Measurements from ENCODE around the gene NPNT. TPM values are rescaled to one million over a fixed set of nuclear protein-coding genes. Genes with fewer than 3 reads are reported as not detected.

Gene NPNT
- total RNA-seq, 2 experiments from 2014 or later: not detected

DNA sequence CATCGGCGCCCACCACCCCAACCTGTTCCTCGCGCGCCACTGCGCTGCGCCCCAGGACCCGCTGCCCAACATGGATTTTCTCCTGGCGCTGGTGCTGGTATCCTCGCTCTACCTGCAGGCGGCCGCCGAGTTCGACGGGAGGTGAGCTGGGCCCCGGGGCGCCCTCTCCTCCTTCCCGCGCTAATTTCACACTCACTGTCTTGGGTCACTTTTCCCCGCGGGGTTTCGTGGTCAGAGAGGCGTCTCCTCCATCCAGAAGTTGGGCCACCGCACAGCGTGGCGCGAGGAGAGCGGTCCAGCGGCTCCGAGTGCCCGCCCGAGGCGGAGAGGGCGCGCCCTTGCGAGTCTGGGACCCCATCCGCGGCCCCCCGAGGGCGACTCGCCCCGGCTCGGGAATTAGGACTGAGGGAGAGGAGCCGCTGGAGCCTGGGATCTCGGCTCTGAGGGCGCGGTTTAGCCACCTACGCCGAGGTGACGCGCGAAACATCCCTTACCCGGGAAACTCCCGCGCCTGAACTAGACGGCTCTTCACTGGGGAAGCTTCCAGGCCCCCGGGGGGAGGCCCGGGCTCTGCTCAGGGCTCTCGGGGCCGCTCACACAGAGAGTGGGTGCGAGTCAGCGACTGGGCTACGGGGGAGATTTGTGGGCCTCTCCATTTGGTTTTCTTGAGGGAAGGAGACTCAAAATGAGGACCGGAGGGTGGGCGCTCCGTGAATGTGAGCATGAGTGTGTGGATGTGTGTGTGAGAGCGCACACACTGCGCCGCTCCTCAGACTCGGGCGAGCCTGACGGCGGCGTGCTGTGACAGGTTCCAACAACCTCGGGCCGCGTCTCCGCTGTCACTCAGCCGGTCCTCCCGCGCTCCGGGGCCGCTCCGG lies 551 bp downstream of the NPNT start:
- ChIA-PET CTCF (no interaction called here), POLR2A (no interaction called here)
- Mint-ChIP-seq H3K27me3 (peaks cover 59% of the 10 kb centered on the region), H3K4me3 (peak overlapping the region; percentile 46), H3K36me3 (no peaks in the 10 kb centered on the region), H3K4me1 (ENCODE audit: low read depth) (peaks cover 4% of the 10 kb centered on the region), H3K9me3 (no peaks in the 10 kb centered on the region), H3K27ac (no peak overlapping the region)
- DNase-seq: peak; percentile 20
- intact Hi-C loops (cut with micrococcal nuclease): no loop called here

DNA sequence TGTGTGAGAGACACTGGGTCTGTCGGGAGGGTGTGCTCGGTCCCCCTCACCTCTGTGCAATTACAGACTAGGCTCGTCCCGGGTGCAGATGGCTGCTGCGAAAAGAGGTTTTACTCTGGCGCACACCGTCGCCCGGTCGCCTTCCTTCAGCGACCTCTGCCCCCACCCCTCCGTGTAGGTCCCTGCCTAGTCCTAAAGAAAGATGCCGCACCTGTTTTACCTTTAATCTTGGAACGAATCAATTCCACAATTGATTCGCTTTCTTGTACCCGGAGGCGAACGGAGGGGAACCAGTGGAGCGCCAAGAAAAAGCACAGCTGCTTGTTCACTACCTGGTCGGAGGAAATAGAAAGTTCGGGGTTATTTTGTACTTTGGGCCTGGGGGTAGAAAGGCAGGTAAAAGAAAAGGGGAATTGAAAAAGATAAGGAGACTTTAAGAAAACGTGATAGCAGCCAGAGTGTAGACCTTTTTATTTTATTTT lies 1.2 kb downstream of the NPNT start:
- peaks cover 4% of the 10 kb centered on the region for H3K4me1 Mint-ChIP-seq (ENCODE audit: low read depth)
- H3K4me3 Mint-ChIP-seq: peak overlapping the region; percentile 46
- intact Hi-C loops (cut with micrococcal nuclease): no loop called here
- no peak for DNase-seq
- CTCF ChIA-PET: no interaction called here
- POLR2A ChIA-PET: no interaction called here
- no peak overlapping the region for H3K27ac Mint-ChIP-seq
- H3K9me3 Mint-ChIP-seq: no peaks in the 10 kb centered on the region
- H3K27me3 Mint-ChIP-seq: peaks cover 58% of the 10 kb centered on the region
- no peaks in the 10 kb centered on the region for H3K36me3 Mint-ChIP-seq

DNA sequence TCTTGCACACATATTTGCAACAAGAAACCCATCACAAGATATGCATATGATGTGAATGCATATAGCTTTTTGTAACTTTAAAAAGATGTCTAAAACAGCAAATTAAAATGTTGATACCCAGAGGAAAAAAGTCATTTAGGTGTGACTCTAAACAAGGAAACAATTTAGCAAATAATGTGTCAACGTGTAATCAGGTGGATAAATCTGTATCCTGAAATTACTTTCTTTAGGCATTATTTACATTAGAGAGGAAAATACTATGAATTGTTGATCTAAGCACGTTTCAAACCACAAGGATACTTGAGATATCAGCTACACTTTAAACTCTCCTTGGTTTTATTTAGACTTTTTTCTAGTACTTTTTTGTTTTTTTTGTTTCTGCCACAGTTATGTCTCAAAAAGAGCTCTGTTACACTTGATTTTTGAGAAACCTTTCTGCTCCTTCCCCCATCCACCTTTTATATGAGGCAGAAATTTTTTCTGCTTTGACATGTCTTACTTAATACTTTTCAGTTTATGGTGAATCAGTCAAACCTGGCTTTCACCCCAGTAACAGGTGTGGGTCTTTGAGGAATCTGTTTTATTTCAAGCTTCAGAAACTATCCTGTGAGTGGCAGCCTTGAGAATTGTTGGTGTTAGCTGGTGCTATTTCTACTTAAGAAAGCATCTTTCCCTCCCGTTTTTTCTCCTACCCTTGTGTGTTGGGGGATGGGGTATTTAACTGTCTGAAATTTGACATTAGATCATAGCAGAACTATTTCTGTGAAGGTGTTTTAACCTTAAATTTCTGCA lies 1.9 kb downstream of the NPNT start:
- Mint-ChIP-seq H3K27ac (no peak overlapping the region), H3K9me3 (no peaks in the 10 kb centered on the region), H3K27me3 (peaks cover 59% of the 10 kb centered on the region), H3K4me3 (no peak overlapping the region), H3K4me1 (ENCODE audit: low read depth) (peaks cover 4% of the 10 kb centered on the region), H3K36me3 (no peaks in the 10 kb centered on the region)
- no peak for DNase-seq
- intact Hi-C loops (cut with micrococcal nuclease): no loop called here
- ChIA-PET POLR2A (no interaction called here), CTCF (no interaction called here)

DNA sequence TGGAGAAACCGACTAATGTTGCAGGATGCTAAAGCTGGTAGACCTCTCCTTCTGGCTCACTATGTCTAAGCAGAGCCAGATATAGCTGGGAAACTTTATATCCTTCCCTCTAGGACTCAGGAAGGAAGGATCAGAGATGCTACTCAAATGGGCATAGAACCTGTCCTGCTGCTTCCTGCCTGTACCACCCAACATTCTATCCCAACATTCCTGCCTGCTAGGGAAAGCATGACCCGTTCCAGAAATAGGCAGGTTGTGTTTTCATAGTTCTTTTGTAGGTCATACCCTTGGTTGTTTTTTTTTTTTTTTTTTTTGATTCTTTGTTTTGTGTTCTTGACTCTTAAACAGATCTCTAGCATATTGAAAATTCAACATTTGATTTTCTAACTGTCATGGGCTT lies 5.3 kb downstream of the NPNT start:
- no peaks in the 10 kb centered on the region for H3K36me3 Mint-ChIP-seq
- H3K27ac Mint-ChIP-seq: no peak overlapping the region
- peaks cover 35% of the 10 kb centered on the region for H3K27me3 Mint-ChIP-seq

DNA sequence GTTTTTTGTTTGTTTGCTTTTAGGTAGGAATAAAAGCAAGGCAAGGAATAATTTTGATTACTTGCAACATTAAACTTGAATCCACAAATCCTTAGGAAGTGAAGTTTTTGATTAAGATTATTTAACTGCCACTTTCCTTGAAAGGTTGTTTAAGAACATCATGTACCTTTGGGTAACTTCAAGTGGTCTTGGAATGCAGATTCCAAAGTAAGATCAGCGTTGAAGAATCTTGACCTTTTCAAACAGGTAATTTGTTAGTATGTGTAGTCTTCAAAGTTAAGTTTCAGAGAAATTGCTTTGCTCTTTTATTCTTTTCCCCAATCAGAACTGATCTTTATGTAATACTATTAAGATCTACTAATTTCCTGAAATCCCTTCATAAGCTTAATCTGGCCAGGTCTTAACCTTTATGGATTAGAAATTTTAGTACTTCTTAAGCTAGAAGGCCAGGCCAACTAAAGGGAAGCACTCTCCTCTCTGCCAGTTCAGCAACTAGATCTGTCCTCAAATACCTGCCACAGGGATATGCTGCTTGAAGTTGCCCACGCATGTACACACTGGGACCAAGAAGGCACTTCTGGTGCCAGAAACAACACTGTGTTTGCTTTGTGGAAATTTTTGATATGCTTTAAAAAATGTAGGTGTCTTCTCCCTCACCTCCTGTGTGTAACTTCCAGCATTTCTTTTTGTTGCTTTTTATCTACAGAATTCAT lies 7.4 kb downstream of the NPNT start:
- Mint-ChIP-seq H3K9me3 (no peaks in the 10 kb centered on the region), H3K27ac (no peak overlapping the region), H3K36me3 (no peaks in the 10 kb centered on the region), H3K4me3 (no peak overlapping the region), H3K4me1 (ENCODE audit: low read depth) (no peaks in the 10 kb centered on the region), H3K27me3 (peaks cover 19% of the 10 kb centered on the region)
- ChIA-PET POLR2A (no interaction called here), CTCF (no interaction called here)
- no peak for DNase-seq
- intact Hi-C loops (cut with micrococcal nuclease): no loop called here

More for the DNA sequence above, 5.3 kb downstream of the NPNT start:
- no peak overlapping the region for H3K4me3 Mint-ChIP-seq
- no peak for DNase-seq
- ChIA-PET CTCF (no interaction called here), POLR2A (no interaction called here)
- H3K9me3 Mint-ChIP-seq: no peaks in the 10 kb centered on the region
- H3K4me1 Mint-ChIP-seq (ENCODE audit: low read depth): peaks cover 4% of the 10 kb centered on the region
- intact Hi-C loops (cut with micrococcal nuclease): no loop called here

DNA sequence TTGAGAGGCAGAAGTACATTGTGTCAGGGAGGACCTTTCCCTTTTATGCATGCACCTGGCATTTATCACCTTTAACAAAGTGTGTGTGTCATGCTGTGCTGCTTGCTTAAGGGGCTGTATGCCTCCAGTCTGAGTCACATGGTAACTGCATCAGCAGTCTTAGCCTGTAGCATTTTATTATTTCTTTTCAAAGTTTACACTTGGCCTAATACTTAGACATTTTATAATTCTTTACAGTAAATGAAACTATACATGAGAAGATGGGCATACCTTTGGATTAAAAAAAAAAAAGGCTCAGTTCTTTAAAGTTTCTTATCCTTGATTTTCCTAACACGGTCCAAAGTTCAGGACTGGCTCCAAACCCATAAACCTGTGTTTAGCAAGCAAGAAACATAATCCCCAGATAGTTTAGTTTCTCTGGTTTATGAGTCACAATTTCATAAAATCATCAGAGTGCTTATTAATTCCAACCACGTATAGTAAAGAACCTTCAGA lies 14.6 kb downstream of the NPNT start:
- CTCF ChIA-PET: no interaction called here
- H3K4me3 Mint-ChIP-seq: no peak overlapping the region

DNA sequence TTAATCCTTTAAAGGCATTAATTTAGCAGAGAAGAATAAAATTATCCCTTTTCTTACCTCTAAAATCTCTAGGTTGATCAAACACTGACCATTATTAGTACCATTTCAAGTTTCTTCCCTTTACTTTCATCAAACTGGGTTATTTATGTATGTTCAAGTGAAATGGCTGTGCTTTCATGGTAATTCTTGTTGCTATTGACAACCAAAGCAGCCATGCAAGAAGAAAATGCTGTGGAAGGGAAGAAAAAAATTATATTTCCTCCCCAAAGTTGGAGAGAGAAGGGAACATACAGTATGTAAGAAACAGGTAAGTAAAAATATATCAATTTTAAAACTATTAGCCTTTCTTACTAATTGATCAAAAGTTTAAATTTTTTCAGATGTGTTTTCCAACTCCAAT lies 16.2 kb downstream of the NPNT start:
- Mint-ChIP-seq H3K4me1 (ENCODE audit: low read depth) (no peaks in the 10 kb centered on the region), H3K27me3 (no peaks in the 10 kb centered on the region), H3K4me3 (no peak overlapping the region), H3K27ac (no peak overlapping the region), H3K36me3 (no peaks in the 10 kb centered on the region), H3K9me3 (no peaks in the 10 kb centered on the region)
- intact Hi-C loops (cut with micrococcal nuclease): no loop called here
- CTCF ChIA-PET: no interaction called here
- no peak for DNase-seq
- POLR2A ChIA-PET: no interaction called here

More for the DNA sequence above, 14.6 kb downstream of the NPNT start:
- no peaks in the 10 kb centered on the region for H3K9me3 Mint-ChIP-seq
- POLR2A ChIA-PET: no interaction called here
- no peak for DNase-seq
- no peak overlapping the region for H3K27ac Mint-ChIP-seq
- H3K36me3 Mint-ChIP-seq: no peaks in the 10 kb centered on the region
- peaks cover 3% of the 10 kb centered on the region for H3K27me3 Mint-ChIP-seq
- H3K4me1 Mint-ChIP-seq (ENCODE audit: low read depth): no peaks in the 10 kb centered on the region
- intact Hi-C loops (cut with micrococcal nuclease): no loop called here

DNA sequence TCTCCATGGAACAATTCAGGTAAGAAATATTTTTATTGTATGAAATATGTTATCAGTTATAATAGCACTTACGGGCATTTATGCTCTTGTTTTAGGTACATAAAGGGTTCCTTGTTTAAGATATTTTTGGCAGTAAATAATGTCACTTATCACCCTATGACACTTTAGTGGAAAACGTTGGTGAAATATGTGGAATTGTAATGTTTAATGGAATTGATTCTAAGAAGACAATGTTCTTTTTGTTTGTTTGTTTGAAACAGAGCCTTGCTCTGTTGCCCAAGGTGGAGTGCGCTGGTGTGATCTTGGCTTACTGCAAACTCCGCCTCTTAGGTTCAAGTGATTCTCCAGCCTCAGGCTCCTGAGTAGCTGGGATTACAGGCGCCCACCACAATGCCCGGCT lies 17.4 kb downstream of the NPNT start:
- Mint-ChIP-seq H3K27me3 (no peaks in the 10 kb centered on the region), H3K36me3 (no peaks in the 10 kb centered on the region), H3K4me1 (ENCODE audit: low read depth) (no peaks in the 10 kb centered on the region), H3K4me3 (no peak overlapping the region), H3K27ac (no peak overlapping the region), H3K9me3 (no peaks in the 10 kb centered on the region)
- ChIA-PET POLR2A (no interaction called here), CTCF (no interaction called here)
- no peak for DNase-seq
- intact Hi-C loops (cut with micrococcal nuclease): no loop called here

DNA sequence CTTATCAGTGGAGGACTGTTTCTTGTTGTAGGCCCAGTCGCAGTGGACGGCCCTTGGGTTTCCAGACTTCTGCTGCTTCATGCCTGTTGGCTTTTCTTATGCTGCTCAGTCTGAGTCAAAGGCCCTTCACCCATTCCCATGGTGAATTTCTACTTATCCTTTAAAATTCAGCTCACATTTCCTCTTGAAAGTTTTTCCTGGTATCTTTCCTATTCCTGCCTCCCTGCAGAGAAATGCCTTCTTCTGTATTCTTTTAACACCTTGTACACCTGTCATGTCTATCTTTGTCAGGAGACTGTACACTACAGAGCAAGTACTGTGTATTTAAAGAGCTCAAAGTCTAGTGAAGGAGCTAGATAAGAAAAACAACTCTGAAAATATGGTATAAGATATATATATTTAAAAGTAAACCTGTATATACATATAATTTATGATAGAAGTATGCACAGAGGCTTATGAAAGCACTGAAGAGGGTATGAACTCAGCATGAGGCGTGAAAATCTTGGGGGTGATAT lies 22.0 kb downstream of the NPNT start:
- Mint-ChIP-seq H3K27me3 (no peaks in the 10 kb centered on the region), H3K4me3 (no peak overlapping the region), H3K27ac (no peak overlapping the region), H3K36me3 (no peaks in the 10 kb centered on the region), H3K4me1 (ENCODE audit: low read depth) (no peaks in the 10 kb centered on the region), H3K9me3 (no peaks in the 10 kb centered on the region)
- intact Hi-C loops (cut with micrococcal nuclease): no loop called here
- POLR2A ChIA-PET: no interaction called here
- CTCF ChIA-PET: no interaction called here
- no peak for DNase-seq

DNA sequence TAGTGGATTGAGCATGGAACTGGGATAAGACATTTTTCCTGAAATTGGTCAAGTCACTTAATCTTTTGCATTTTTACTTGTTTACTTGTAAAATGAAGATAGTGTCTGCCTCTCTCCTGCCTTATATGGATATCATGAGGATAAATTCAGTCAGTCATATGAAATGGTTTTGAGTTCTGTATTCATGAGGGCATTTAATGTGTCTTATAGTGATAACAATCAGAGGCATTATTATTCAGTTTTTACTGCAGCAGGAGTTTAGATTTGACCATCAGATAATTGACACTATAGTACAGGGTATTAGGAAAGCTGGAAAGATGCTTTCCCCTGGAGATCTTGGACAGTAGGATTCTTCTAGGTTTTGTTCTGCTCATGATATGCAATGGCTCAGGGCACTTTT lies 26.0 kb downstream of the NPNT start:
- Mint-ChIP-seq H3K4me1 (ENCODE audit: low read depth) (no peaks in the 10 kb centered on the region), H3K27ac (no peak overlapping the region), H3K36me3 (no peaks in the 10 kb centered on the region), H3K4me3 (no peak overlapping the region), H3K9me3 (no peaks in the 10 kb centered on the region), H3K27me3 (peaks cover 2% of the 10 kb centered on the region)
- ChIA-PET CTCF (no interaction called here), POLR2A (no interaction called here)
- intact Hi-C loops (cut with micrococcal nuclease): no loop called here
- no peak for DNase-seq

DNA sequence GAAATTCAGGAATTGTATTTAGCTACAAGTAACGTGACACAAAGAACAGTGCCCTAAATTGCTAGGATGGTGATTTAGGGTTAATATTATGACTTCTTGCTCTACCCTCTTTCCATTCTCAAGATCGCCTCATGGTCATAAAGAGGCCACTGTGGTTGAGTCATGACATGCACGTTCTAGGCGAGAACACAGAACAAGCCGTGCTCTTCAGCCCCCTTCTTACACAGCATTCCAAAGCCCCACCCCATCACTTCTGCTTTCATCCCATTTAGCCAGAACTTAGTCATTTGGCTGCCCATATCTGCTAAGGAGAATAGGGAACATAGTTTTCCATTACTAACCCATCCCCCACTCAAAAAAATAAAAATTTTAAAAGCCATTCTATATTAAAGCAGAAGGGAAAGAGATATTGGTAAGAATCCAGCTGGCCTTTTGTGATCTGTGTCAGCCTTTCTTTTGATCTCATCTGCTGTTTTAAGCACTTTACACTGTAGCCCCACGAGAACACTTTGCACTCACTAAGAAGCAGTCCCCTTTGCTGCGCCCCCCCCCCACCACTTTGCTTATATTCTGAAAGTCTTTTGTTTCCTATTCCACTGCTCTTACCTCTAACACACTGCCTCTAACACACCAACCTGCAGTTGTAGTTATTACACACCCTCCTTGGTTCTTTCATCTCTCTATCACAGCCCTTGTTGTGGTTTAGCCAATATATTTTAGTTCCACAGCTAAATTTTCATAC lies 28.4 kb downstream of the NPNT start:
- Mint-ChIP-seq H3K27me3 (peaks cover 4% of the 10 kb centered on the region), H3K4me1 (ENCODE audit: low read depth) (no peaks in the 10 kb centered on the region), H3K36me3 (no peaks in the 10 kb centered on the region), H3K9me3 (no peaks in the 10 kb centered on the region), H3K4me3 (no peak overlapping the region), H3K27ac (no peak overlapping the region)
- CTCF ChIA-PET: no interaction called here
- no peak for DNase-seq
- intact Hi-C loops (cut with micrococcal nuclease): no loop called here
- POLR2A ChIA-PET: no interaction called here

DNA sequence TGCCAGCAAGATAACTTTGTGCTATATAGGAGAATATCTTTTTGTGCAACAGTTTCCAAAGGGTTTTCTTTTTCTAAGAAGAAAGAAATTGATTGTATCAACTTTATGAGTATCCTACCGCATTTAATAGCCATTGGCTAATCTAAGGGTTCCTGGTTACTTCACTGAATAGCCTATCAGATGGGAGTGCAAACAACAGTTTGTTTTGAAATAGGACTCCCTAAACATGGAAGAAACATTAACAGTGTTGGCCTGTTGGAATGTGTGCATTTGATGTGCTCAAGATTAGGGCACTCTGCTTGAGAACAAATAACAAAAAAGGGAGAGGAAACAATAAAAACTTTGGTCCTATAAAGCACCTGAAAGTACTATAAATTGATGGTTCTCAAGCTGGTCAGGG lies 29.1 kb downstream of the NPNT start:
- Mint-ChIP-seq H3K9me3 (no peaks in the 10 kb centered on the region), H3K4me1 (ENCODE audit: low read depth) (no peaks in the 10 kb centered on the region), H3K27ac (no peak overlapping the region), H3K4me3 (no peak overlapping the region), H3K27me3 (peaks cover 4% of the 10 kb centered on the region), H3K36me3 (no peaks in the 10 kb centered on the region)
- ChIA-PET CTCF (no interaction called here), POLR2A (no interaction called here)
- DNase-seq: no peak
- intact Hi-C loops (cut with micrococcal nuclease): no loop called here

Measured in activated CD4-positive, alpha-beta memory T cell treated with anti-CD3 and anti-CD28 coated beads for 36 hours (primary cell).